GM18858 (cell line): ENCODE measurements around the gene TMCO6.
"Not testable (repeated sequence)": the region's sequence is repeated elsewhere in the genome, so short reads cannot be mapped to it uniquely, and the experiment has no call there.

Experiments used
- ATAC-seq: cut with Tn5 transposase; IDR thresholded peaks from one replicate; pipeline ENCODE4 v1.9.1; 2021; ENCODE audit not compliant: unreplicated experiment

TMCO6 gene

DNA sequence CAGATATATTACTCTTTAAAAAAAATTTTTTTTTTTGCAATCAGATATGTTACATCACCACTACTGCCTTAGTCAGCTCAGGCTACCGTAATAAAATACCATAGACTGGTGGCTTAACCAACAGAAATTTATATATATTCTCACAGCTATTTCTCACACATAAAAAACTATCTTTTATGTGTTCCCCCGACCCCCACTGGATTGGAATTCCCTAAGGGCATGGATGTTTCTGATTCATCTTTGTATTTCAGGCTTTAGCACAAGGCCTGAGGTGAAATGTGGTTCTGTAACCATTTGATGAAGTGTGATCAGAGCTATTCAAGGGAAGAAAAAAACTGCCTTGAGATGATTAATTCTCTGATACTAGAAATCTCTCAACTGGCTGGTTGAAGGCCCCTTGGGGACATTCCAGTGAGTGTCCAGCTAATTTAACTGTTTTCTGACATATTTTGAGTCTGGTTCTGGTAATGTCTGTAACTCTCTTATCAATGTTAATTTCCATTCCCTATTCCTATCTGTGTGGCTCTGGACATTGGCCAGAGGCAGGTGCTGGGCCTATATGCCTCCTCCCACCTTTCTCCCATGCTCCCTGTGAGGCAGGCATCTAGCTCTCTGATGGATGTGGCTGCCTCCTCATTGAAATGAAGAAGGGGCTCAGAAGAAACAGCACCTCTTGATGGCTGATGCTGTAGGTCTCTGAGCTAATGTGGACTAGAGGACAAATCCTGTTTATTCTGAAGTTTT is 8.8 kb upstream of the TMCO6 start:
- no peak for ATAC-seq

DNA sequence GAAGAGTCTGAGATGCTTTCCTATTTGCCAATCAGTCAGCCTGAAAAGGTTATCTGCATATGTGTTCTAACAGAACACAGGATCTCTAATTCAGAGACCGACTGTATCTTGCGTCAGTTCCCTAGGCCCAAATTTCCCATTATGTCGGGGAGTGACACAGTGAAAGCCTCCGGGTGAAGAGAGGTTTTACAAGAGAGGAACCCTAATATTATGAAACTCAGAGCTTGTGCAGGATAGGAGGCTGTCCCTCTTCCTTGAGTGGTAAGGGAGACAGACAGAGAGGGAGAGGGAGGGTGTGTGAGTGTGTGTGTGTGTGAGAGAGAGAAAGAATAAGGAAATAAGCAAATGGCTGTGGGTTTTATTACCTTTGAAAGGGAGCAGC is 8.2 kb upstream of the TMCO6 start:
- no peak for ATAC-seq

DNA sequence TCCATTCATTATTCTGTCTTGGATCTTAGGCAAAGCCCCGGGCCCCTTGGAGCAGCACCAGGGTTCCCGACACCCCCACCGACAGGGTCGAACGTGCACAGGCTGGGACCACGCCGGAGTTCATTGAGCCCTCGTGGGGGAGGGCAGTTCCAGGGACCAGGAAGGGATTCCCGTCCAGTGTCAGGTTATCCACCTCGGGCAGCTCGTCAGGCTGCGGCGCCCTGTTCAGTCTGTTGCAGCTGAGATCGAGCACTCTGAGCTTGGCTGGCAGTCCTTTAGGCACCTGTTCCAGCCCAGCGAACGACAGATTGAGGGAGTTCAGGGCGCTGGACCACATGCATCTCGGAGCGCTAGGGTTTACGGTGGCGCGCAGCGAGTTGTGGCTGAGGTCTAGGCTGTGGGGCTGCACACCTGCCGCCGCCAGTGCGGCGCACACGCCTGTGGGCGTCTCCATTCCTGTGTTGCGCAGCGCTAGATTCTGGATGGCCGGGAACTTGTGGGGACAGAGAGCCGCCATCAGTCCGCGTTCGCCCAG is 7.4 kb upstream of the TMCO6 start:
- peak; percentile 11 for ATAC-seq

DNA sequence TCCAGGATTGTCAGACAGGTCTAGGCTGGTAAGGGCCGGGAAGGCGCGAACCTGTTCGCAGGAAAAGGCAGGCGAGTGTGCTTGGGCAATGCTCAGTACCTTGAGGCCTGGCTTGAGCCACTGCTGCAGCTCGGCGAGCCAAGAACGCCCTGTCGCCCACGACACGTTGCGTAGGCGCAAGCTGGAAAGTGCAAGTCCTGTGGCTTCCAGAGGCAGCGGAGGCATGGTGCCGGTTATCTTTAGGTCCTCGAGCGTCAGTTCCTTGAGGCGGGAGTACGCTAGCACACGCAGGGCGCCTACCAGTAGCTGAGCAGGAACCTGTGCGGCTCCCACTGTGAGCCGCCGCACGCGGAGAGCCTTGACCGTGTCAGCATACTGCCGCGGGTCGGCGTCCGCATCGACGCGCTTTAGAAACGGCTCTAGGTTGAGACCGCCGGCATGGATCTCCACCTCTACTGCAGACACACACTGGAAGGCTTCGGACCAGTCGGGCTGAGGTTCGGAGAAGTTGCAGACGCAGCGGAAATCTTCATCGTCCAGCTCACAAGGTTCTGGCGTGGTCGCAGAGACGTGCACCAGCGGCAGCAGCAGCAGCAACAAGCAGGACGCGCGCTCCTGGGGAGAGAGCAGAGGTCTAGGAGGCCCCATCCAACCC is 6.8 kb upstream of the TMCO6 start:
- ATAC-seq = peak; percentile 46

DNA sequence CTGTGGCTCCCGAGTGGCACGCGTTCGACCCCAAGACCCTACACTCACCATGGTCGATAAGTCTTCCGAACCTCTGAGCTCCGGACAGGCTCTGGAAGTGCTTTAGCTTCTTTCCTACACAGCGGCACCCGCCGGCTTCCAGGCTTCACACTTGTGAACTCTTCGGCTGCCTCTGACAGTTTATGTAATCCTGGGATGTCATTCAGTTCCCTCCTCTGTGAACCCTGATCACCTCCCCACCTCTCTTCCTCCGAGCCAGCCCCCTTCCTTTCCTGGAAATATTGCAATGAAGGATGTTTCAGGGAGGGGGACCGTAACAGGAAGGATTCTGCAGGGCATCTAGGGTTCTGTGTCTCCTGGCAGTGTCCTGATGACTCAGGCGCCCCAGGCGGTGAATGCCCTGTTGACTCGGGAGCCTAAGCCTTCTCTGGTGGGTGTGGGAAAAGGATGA is 6.2 kb upstream of the TMCO6 start, which contains the start of gene CD14:
Gene CD14 (minus strand): TSS at position 155 of the 451 bp plus-strand sequence. CDS start 104 bp downstream, at position 51.
- no peak for ATAC-seq

DNA sequence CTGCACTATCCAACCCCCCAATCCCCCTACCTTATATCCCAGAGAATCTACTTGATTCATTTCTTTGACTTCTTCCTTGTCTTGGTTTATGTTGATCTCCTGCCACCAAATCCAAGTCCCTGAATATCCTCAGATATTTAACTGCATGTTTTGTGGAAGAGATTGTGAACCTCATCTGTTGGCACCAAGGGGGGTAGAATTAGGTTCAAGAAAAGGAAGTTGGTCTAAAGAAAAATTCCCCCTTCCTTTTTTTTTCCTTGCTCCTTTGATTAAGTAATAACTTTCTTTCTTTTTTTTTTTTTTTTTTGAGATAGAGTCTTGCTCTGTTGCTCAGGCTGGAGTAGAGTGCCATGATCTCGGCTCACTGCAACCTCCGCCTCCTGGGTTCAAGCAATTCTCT is 5.8 kb upstream of the TMCO6 start:
- ATAC-seq = no peak

DNA sequence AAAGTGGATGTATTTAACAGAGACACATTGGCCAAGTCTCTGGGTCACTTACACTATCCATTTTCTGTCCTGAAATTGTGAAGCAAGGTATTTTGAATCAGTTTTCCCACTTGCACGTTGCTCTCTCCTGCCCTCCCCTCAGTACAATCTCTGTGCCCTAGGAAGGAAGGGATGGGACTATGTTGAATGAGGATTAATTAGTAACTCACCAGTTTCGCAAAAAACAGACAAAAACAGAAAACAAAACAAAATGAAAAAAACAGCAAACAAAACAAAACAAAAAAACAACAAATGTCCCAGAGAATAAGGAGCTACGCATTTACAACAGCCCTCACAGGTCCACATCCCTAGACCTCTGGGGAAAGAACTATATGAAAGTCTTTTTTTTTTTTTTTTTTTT is 5.1 kb upstream of the TMCO6 start:
- no peak for ATAC-seq

DNA sequence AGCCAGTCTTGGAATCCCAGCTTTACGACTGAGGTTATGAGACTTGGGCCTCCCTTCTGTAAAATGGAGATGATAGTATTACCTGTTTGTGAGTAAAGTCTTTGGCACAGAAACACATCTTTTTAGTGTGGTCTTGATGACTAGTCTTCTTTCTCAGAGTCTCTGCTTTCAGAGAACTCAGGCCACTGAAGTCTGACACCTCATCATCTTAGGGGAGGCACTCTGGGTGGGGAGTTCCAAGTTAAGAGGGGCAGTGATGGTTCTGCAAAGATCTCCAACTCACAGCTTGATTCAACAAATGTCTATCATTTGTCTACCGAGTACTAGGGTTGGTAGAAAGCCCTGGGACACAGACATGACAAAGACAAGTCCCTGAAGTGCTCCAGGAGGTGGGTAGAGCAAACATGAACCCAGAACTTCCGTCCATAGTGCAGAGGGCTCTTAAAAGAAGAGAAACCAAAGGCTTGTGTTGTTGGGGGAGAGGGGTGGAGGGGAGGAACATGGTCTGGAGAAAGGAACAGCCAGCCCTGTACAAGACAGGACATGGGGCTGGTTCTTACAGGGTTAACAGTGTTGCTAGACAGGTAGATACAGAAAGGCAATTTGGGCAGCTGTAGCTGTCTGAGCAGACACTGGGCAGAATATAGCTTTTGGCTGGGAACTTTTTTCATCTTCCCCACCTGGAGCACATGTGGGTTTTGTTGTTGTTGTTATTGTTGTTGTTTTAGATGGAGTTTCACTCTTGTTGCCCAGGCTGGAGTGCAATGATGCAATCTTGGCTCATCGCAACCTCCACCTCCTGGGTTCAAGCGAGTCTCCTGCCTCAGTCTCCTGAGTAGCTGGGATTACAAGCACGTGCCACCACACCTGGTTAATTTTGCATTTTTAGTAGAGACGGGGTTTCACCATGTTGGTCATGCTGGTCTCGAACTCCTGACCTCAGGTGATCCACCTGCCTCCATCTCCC is 3.7 kb upstream of the TMCO6 start:
- ATAC-seq = no peak

DNA sequence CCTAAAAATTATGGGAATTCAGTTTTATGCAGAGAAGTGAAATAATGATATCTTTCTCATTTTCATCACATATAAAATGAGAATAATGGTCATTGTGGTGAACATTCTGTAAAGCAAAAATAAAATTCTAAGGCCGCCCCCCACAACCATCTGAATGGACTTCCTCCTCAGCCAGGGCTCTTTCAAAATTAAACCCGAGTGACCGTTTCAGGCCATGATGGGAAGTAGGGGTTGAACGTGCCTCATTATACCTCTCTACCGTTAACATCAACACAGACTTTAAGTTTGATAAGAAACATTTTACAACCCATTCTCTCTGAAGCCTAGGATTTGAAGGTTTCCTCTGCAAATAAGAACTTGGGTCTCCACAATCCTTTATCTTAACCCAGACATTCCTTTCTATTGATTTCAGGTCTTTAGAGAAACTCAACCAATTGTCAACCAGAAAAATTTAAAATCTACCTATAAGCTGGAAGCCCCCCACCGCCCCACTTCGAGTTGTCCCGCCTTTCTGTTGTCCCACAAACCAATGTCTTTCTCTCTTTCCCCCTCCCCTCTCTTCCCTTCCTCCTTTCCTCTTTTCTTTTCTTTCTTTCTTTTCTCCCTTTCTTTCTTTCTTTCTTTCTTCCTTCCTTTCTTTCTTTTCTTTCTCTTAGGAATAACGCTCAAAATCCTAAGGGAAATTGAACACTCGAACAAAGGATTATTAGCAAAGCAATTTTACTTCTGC is 1.7 kb upstream of the TMCO6 start:
- ATAC-seq = no peak

DNA sequence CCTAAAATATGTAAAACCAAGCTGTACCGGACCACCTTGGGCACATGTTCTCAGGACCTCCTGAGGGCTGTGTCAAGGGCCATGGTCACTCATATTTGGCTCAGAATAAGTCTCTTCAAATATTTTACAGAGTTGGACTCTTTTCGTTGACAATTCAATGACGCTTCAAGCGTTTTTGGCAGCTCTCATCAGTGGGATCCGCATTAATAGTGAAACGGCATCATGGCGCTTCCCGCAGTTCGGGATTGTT is 428 bp upstream of the TMCO6 start:
- ATAC-seq = not testable (repeated sequence)

DNA sequence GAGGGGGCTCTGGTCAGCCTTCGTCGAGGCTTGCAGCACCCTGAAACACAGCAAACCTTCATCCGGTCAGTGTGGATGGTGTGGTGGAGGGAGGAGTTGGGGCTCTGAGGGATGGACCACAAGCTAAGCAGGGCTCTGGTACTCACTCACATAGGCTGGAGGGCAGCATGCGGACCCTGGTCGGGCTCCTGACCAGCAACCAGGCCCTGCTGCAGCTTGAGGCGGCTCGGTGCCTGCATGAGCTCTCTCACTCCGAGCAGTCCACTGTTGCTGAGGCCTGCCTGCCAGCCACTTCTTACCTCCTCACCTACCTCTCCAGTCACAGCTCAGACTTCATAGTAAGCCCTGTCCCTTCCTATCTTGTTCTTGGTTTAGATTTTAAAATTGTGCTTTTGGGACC is 2.5 kb downstream of the TMCO6 start:
- ATAC-seq = no peak

DNA sequence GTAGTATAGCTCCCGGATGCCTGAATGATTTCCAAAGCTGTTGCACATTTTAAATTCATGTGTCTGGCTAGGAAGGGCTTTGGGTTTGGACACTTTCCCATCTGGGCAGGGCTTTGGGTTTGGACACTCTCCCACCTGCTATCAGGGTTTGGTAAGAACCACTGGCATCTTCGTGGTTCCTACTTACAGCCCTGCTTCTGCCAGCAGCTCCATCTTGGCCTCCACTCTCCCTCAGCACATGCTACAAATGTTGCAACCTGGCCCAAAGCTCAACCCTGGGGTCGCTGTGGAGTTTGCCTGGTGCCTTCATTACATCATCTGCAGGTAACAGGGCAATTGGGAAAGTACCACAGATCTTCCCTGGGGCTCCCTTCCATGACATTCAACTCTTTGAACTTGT is 3.5 kb downstream of the TMCO6 start:
- ATAC-seq = no peak

DNA sequence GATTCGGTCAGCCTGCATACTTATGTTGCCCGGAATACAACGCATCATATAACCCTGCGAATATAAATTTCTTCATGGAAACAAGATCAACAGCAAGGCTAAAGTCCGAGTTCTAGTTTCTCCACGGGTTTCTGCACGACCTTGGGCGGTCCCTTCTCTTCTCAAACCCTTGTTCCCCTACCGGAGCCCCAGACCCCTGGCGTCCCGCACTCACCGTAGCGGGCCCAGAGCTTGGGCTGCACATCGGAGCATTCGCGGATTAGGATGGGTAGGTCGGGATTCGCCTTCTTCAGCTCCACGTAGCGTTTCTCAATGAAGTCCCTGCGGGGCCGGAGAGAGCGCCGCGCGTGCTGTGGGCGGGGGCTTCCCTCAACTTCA is 7.8 kb downstream of the TMCO6 start:
- peak; percentile 19 for ATAC-seq

DNA sequence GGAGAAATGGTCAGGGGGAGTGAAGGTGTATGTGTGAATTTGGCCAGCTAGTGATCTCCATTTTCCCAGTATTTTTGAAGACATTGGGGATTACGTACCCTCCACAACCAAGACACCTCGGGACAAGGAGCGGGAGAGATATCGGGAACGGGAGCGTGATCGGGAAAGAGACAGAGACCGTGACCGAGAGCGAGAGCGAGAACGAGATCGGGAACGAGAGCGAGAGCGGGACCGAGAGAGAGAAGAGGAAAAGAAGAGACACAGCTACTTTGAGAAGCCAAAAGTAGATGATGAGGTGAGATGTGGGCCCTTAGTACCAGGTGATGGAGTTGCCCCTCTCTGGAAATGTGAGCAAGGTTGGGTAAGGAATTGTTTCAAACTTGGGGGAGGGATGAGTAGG is 19.6 kb downstream of the TMCO6 start:
- ATAC-seq = no peak

DNA sequence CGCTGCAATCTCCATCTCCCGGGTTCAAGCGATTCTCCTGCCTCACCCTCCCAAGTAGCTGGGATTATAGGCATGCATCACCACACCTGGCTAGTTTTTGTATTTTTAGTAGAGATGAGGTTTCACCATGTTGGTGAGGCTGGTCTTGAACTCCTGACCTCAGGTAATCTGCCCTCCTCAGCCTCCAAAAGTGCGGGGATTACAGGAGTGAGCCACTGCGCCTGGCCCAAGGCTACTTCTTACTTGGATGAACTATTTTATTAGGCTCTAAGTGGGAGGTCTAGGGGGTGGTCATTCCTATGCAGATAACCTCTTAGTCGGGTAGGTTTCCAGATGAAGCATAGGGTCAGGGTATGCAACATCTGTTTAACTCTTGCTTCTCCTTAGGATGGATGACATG is 21.1 kb downstream of the TMCO6 start:
- ATAC-seq = not testable (repeated sequence)

DNA sequence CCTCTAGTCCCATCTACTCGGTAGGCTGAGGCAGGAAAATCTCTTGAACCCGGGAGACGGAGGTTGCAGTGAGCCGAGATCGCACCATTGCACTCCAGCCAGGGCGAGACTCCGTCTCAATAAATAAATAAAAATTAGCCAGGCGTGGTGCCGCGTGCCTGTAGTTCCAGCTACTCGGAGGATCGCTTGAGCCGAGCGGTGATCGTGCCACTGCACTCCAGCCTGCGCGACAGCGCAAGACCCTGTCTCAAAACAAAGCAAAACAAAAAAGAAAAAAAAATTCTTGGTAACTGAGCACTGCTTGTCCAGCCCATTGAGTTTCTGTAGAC is 24.7 kb downstream of the TMCO6 start:
- ATAC-seq = no peak

DNA sequence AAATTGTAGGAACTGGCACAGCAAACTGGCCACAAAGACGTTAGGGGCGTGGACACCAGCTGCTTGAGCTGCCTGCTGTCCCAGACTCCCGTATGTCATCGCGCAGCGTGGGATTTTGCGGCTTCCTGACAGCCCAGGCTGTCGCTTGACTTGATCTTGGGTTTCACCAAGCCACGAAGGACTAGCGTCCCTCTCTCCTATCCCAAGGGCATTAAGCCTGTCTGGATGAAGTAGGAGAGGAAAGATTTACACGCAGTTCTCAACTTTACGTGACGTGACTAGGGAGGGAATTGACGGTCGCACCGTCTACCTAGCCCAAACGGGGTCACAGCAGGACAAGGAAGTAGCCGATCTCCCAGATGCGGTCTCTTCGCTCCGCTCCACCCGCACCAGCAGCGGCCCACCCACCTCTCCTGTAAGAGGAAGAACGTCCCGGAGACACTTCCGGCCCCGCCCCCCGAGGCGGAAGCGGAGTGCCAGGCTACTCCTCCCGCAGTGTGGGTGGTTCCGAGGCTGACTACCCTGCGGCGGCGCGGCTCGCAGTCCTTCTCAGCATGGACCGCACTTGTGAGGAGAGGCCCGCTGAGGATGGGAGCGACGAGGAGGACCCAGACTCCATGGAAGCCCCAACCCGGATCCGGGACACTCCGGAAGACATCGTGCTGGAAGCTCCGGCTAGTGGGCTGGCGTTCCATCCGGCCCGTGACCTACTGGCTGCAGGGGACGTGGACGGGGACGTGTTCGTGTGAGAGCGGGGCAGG is 25.3 kb downstream of the TMCO6 start, which contains the start of gene WDR55:
Gene WDR55 (plus strand): TSS at position 546 of the 761 bp plus-strand sequence. CDS start 9 bp downstream, at position 555.
- ATAC-seq = peak; percentile 95

DNA sequence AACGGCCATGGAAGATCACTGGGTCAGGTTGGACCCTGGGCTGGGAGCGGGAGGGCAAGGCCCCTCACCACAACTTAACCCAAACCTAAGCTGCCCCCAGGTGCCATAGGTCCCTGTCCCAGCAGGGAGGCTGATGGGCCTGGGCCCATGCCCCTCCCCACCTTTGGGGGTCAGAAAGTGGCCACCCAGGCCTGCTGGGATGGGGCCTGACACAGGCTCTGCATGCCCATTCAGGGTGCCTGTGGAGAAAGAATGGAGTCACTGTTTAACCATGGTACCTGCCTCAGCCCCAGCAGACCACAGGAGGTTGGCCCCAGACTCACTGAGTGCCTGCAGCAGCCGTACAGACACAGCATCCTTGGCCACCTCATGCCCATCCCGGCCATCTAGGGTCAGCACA is 31.8 kb downstream of the TMCO6 start:
- ATAC-seq = not testable (repeated sequence)

DNA sequence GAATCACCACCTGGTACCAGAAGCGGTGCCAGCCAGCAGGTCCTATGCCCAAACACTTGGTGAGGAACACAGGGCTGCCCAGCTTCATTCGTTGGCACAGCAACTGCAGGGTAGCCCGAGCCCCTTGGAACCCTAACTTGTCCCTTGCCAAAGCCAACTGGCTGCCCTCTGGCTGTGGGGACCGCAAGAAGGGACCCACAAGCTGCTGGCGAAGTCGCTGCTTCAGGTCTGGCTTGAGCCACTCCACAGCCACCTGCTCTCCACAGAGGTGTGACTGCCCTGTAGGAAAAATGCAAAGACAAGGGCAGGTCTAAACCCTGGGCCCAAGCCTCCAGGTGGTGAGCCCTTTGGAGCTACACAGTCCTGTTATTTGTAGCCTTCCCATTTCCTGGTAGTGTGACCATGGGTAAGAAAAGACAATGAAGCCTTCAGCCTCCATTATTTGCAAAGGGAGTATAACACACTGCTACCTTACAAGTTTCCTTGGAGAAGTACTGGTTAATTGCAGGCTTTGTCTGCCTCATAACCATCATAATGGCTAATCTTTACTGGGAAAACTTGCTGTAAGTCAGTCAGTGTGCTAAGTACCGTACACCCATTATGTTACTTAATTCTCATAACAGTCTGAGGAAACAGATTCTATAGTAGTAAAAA is 32.3 kb downstream of the TMCO6 start:
- ATAC-seq = no peak
